Astrocyte of the cerebellum (primary cell): ENCODE data around the gene SFI1.
"Not testable (repeated sequence)": the region's sequence is repeated elsewhere in the genome, so short reads cannot be mapped to it uniquely, and the experiment has no call there.

Source experiments
- DNase-seq: peaks from one replicate; pipeline ENCODE4 v3.0.0-alpha.2; 2011; ENCODE audit warnings: low read depth
- H3K4me3 ChIP-seq: 2 replicates; pipeline ENCODE4 v1.5.1; 2011; ENCODE audit warnings: mild to moderate bottlenecking, low read depth, low read length, moderate library complexity
- CTCF ChIP-seq: IDR thresholded peaks from 2 replicates; pipeline ENCODE4 v1.5.1; 2012; ENCODE audit warnings: low read length, low read depth, moderate library complexity, mild to moderate bottlenecking; ENCODE audit errors: missing control alignments
- in situ Hi-C: cut with HindIII; loops from 2 replicates; pipeline ENCODE4 v1.10.0; 2017; ENCODE audit warnings: low sequenced_read_pairs

Gene SFI1

GRCh38 chr22:31532060-31532459, 35.7 kb downstream of the SFI1 start:
- H3K4me3 ChIP-seq: no peak overlapping the region
- in situ Hi-C loops: no loop called here
- no peak for DNase-seq
- TF ChIP-seq CTCF: no peak

- no peak for TF ChIP-seq CTCF
- DNase-seq: no peak
- in situ Hi-C loops: no loop called here
- H3K4me3 ChIP-seq: no peak overlapping the region
Measured at GRCh38 chr22:31533374-31533773, 37.0 kb downstream of the SFI1 start.

DNA sequence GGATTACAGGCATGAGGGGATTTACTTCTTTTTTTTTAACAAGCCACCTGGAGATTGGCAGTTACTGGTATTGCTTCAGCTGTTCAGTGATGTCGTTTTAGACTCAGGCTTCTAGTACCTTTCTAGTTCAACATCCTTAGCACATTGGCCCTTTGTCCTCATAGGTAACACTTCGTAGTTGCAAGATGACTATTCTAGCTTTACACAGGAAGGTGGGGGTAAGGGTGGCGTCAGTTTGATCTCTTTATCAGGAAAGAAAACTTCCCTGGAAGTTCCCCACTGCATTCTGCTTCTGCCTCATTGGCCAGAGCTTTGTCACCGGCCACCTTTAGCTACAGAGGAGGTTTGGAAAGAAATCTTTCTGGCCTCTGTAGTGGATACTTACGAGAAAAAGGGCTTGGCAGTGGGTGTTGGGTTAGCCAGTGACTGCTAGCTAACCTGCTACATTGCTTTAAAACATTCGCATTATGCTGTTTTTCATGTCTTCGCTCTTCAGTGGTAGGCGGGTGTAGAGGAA, 40.7 kb downstream of the SFI1 start:
- no peak for TF ChIP-seq CTCF
- in situ Hi-C loops: no loop called here
- DNase-seq: no peak
- no peak overlapping the region for H3K4me3 ChIP-seq

DNA sequence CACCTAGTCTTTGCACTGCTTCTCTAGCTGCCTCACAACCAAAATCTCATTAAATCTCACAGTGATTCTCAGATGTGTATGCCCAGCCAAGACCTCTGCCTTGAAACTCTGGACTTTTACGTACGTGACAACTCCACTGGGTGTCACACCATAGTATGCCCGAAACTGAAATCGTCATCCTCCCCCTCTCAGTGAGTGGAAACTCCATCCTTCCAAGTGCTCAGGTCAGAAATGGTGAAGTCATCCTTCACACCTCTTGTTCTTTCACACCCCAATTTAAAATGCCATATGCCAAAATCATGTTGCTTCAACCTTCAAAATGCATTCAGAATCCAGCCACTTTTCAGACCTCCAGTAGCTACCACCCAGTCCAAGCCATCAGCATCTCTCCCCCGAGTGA, 42.5 kb downstream of the SFI1 start:
- in situ Hi-C loops: no loop called here
- DNase-seq: no peak
- TF ChIP-seq CTCF: no peak
- H3K4me3 ChIP-seq: no peak overlapping the region

DNA sequence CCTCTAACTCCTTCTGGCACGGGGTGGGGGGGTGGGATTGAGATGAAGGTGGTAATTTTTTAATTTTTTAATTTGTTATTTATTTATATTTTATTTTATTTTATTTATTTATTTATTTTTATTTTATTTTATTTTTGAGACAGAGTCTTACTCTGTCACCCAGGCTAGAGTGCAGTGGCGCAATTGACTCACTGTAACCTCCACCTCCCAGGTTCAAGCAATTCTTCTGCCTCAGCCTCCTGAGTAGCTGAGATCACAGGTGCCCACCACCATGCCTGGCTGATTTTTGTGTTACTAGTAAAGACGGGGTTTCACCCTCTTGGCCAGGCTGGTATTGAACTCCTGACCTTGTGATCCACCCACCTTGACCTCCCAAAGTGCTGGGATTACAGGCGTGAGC, 43.8 kb downstream of the SFI1 start:
- in situ Hi-C loops, DNase-seq, H3K4me3 ChIP-seq: not testable (repeated sequence)

- no peak for DNase-seq
- in situ Hi-C loops: no loop called here
- no peak overlapping the region for H3K4me3 ChIP-seq
- TF ChIP-seq CTCF: no peak
Measured at GRCh38 chr22:31540966-31541365, 44.6 kb downstream of the SFI1 start.

DNA sequence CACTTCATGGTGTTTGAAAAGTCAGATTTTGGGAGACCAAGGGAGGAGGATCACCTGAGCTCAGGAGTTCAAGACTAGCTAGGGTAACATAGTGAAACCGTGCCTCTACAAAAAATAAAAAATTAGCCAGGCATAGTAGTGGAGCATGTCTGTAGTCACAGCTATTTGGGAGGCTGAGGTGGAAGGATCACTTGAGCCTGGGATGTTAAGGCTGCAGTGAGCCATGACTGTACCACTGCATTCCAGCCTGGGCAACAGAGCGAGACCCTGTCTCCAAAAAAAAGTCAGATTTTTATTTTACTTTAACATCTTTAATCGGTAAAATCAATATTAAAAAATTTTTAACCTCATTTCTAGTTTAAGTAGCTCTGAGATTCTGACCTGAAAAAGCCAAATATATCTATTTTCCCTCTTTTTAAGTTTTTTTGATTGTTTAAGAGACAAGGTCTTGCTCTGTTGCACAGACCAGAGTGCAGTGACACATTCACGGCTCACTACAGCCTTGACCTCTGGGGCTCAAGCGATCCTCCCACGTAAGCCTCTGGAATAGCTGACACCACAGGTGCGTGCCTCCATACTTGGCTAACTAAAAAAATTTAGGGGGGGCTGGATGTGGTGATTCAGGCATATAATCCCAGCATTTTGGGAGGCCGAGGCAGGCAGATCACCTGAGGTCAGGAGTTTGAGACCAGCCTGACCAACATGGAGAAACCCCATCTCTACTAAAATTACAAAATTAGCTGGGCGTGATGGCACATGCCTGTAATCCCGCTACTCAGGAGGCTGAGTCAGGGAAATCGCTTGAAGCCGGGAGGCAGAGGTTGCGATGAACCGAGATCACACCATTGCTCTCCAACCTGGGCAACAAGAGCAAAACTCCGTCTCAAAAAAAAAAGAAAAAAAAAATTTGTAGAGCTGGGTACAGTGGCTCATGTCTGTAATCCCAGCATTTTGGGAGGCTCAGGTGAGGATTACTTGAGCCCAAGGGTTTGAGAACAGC, 48.4 kb downstream of the SFI1 start:
- no peak overlapping the region for H3K4me3 ChIP-seq
- in situ Hi-C loops: no loop called here
- TF ChIP-seq CTCF: no peak
- DNase-seq: no peak
